GM23338 (cell line): Measurements from ENCODE around the gene SIL1. TPM values are rescaled to one million over a fixed set of nuclear protein-coding genes. Genes with fewer than 3 reads are reported as not detected.

Experiments
- ATAC-seq: fragments of 200-7000 bp; cut with Tn5 transposase; 3 replicates; pipeline ENCODE4 v1.9.1; 2020
- DNase-seq: peaks from one replicate; pipeline ENCODE4 v3.0.0-alpha.2; 2015; ENCODE audit warnings: low spot score
- H2AFZ ChIP-seq: fragments of 200-600 bp; sonication (generic); 2 replicates; pipeline ENCODE4 v1.8.0; 2016; ENCODE audit warnings: antibody characterized with exemption, mild to moderate bottlenecking, moderate library complexity
- H3F3A ChIP-seq: fragments of 200-600 bp; sonication (generic); replicated peaks from 2 replicates; pipeline ENCODE4 v1.8.0; 2017; ENCODE audit warnings: antibody characterized with exemption, mixed run types, low read depth
- H3K27ac ChIP-seq: fragments of 200-600 bp; sonication (generic); 2 replicates; pipeline ENCODE4 v1.6.1; 2016; ENCODE audit warnings: low read depth
- H3K27me3 ChIP-seq: fragments of 200-600 bp; sonication (generic); 2 replicates; pipeline ENCODE4 v1.8.0; 2016; ENCODE audit warnings: mild to moderate bottlenecking, mixed run types, moderate library complexity; ENCODE audit not compliant: insufficient read depth
- H3K36me3 ChIP-seq: fragments of 200-600 bp; sonication (generic); 2 replicates; pipeline ENCODE4 v1.8.0; 2016; ENCODE audit warnings: mild to moderate bottlenecking; ENCODE audit not compliant: insufficient read depth
- H3K4me1 ChIP-seq: fragments of 200-600 bp; sonication (generic); 2 replicates; pipeline ENCODE4 v1.8.0; 2016; ENCODE audit warnings: mild to moderate bottlenecking, moderate library complexity; ENCODE audit not compliant: insufficient read depth
- H3K4me2 ChIP-seq: fragments of 200-600 bp; sonication (generic); 2 replicates; pipeline ENCODE4 v1.7.1; 2017; ENCODE audit warnings: mixed run types
- H3K4me3 ChIP-seq: fragments of 200-600 bp; sonication (generic); 2 replicates; pipeline ENCODE4 v1.6.1; 2016; ENCODE audit warnings: mixed run types
- H3K79me2 ChIP-seq: fragments of 200-600 bp; sonication (generic); replicated peaks from 2 replicates; pipeline ENCODE4 v1.8.0; 2017; ENCODE audit warnings: mild to moderate bottlenecking; ENCODE audit not compliant: insufficient read depth
- H3K9me2 ChIP-seq: fragments of 200-600 bp; sonication (generic); 2 replicates; pipeline ENCODE4 v1.8.0; 2017; ENCODE audit not compliant: insufficient read depth
- H4K20me1 ChIP-seq: fragments of 200-600 bp; sonication (generic); replicated peaks from 2 replicates; pipeline ENCODE4 v1.8.0; 2017; ENCODE audit warnings: mild to moderate bottlenecking; ENCODE audit not compliant: insufficient read depth
- H3K27ac Mint-ChIP-seq: 2 replicates; pipeline ENCODE4 v1.8.0; 2020; ENCODE audit warnings: inconsistent platforms, mild to moderate bottlenecking, moderate library complexity, mixed read lengths
- H3K27me3 Mint-ChIP-seq: 3 replicates; pipeline ENCODE4 v1.8.0; 2022; ENCODE audit warnings: low read depth, mild to moderate bottlenecking, moderate library complexity, mixed read lengths, inconsistent platforms; ENCODE audit not compliant: insufficient read depth, poor library complexity
- H3K36me3 Mint-ChIP-seq: 3 replicates; pipeline ENCODE4 v1.8.0; 2021; ENCODE audit warnings: low read depth, mild to moderate bottlenecking, inconsistent platforms, moderate library complexity, mixed read lengths
- H3K4me1 Mint-ChIP-seq: 3 replicates; pipeline ENCODE4 v1.8.0; 2020; ENCODE audit warnings: mild to moderate bottlenecking, inconsistent platforms, mixed read lengths
- H3K4me3 Mint-ChIP-seq: 3 replicates; pipeline ENCODE4 v1.8.0; 2021; ENCODE audit warnings: moderate library complexity, mild to moderate bottlenecking, inconsistent platforms, mixed read lengths
- H3K9me3 Mint-ChIP-seq: 3 replicates; pipeline ENCODE4 v1.8.0; 2020; ENCODE audit warnings: moderate library complexity, mild to moderate bottlenecking, inconsistent platforms, mixed read lengths
- CREB1 ChIP-seq: fragments of 250-450 bp; sonication (Bioruptor Pico); IDR thresholded peaks from 2 replicates; pipeline ENCODE4 v1.5.0; 2020; ENCODE audit warnings: low read depth, mild to moderate bottlenecking, moderate library complexity
- CTCF ChIP-seq, 2 experiments: fragments of 200-600 bp in 1 of 2; sonication (generic) in 1 of 2; conservative IDR thresholded peaks; 2 replicates each; pipeline versions ENCODE4 v1.5.1 to v1.6.1; 2016 to 2017; ENCODE audit warnings: antibody characterized with exemption in 2 of 2, low read depth in 2 of 2, mild to moderate bottlenecking in 2 of 2, moderate library complexity in 1 of 2
- ETS1 ChIP-seq: IDR thresholded peaks from 2 replicates; pipeline ENCODE4 v1.6.1; 2016; ENCODE audit warnings: antibody characterized with exemption
- EZH2 ChIP-seq: fragments of 200-600 bp; sonication (generic); IDR thresholded peaks from one replicate; pipeline ENCODE4 v1.8.0; 2017; ENCODE audit warnings: antibody characterized with exemption, mild to moderate bottlenecking, low read depth; ENCODE audit not compliant: unreplicated experiment
- EZH2phosphoT487 ChIP-seq: fragments of 200-600 bp; sonication (generic); IDR thresholded peaks from one replicate; pipeline ENCODE4 v1.8.1; 2018; ENCODE audit warnings: antibody characterized with exemption; ENCODE audit not compliant: unreplicated experiment
- JUNB ChIP-seq: IDR thresholded peaks from one replicate; pipeline ENCODE4 v1.6.1; 2016; ENCODE audit warnings: antibody characterized with exemption; ENCODE audit not compliant: unreplicated experiment
- NANOG ChIP-seq: IDR thresholded peaks from 2 replicates; pipeline ENCODE4 v1.6.1; 2016; ENCODE audit warnings: antibody characterized with exemption, borderline replicate concordance
- POLR2AphosphoS5 ChIP-seq: IDR thresholded peaks from 2 replicates; pipeline ENCODE4 v1.6.1; 2016; ENCODE audit warnings: antibody characterized with exemption, low read depth
- REST ChIP-seq: IDR thresholded peaks from one replicate; pipeline ENCODE4 v1.6.1; 2018; ENCODE audit warnings: antibody characterized with exemption; ENCODE audit not compliant: unreplicated experiment
- STAT1 ChIP-seq: IDR thresholded peaks from one replicate; pipeline ENCODE4 v1.6.1; 2016; ENCODE audit warnings: antibody characterized with exemption; ENCODE audit not compliant: unreplicated experiment
- ZNF114 ChIP-seq: fragments of 250-450 bp; sonication (Bioruptor Pico); IDR thresholded peaks from 2 replicates; pipeline ENCODE4 v1.5.0; 2020; ENCODE audit warnings: mild to moderate bottlenecking, moderate library complexity
- ZNF331 ChIP-seq: fragments of 250-450 bp; sonication (Bioruptor Pico); IDR thresholded peaks from 2 replicates; pipeline ENCODE4 v1.5.0; 2020; ENCODE audit warnings: low read depth, mild to moderate bottlenecking, moderate library complexity
- ZNF462 ChIP-seq: fragments of 250-450 bp; sonication (Bioruptor Pico); IDR thresholded peaks from 2 replicates; pipeline ENCODE4 v1.5.0; 2020; ENCODE audit warnings: mild to moderate bottlenecking, moderate library complexity
- polyA plus RNA-seq: library from polyadenylated mRNA; unstranded; fragments of >200 nt; fragmentation: Nextera tagmentation; extraction: Ambion mirVana; gene quantifications from 2 replicates; pipeline ENCODE4 v1.2.1, GENCODE V29; 2016
- total RNA-seq: library from RNA; depleted of rRNA; stranded (reverse); fragments of >200 nt; shearing (Covaris generic); gene quantifications from 2 replicates; pipeline ENCODE4 v1.2.3, GENCODE V29; 2014

The SIL1 gene
- total and polyA plus RNA-seq, 2 experiments from 2014 or later = 5.5 to 5.9 TPM

- Mint-ChIP-seq H3K27ac (no peak overlapping the region), H3K27me3 (peaks cover 11% of the 10 kb centered on the region)
These were observed 1.2 kb upstream of the SIL1 start for GRCh38 chr5:139199321-139199720.

More at GRCh38 chr5:139199321-139199720, 1.2 kb upstream of the SIL1 start:
- no peak overlapping the region; the same call in 1 of the 2 replicates for H2AFZ ChIP-seq
- H3K4me3 Mint-ChIP-seq = no peak overlapping the region
- H3K4me2 ChIP-seq = no peak overlapping the region
- no peak overlapping the region for H3K4me3 ChIP-seq
- no peaks in the 10 kb centered on the region for H3K9me3 Mint-ChIP-seq
- ATAC-seq (no peak), DNase-seq (no peak)
- H3K79me2 ChIP-seq = no peaks in the 10 kb centered on the region; the same call in 1 of the 2 replicates
- peaks cover 9% of the 10 kb centered on the region; the same call in 1 of the 2 replicates for H3F3A ChIP-seq
- no peak for TF ChIP-seq ZNF462 (CRISPR knock-in tag)
- no peak for TF ChIP-seq POLR2AphosphoS5
- TF ChIP-seq CREB1 (CRISPR knock-in tag) = no peak
- TF ChIP-seq REST = no peak
- no peak for TF ChIP-seq ZNF331 (CRISPR knock-in tag)
- no peak for TF ChIP-seq CTCF (conservative IDR thresholded peaks at IDR 0.05; ENCODE audit: low read depth in 2 of 2)
- no peak for TF ChIP-seq EZH2
- no peak for TF ChIP-seq ZNF114 (CRISPR knock-in tag)
- no peak for TF ChIP-seq EZH2phosphoT487
- TF ChIP-seq ETS1 = no peak
- TF ChIP-seq NANOG = no peak
- TF ChIP-seq STAT1 = no peak
- no peak for TF ChIP-seq JUNB
- H3K36me3 Mint-ChIP-seq = peaks cover 3% of the 10 kb centered on the region; the same call in 1 of the 3 replicates
- no peaks in the 10 kb centered on the region for H4K20me1 ChIP-seq
- no peaks in the 10 kb centered on the region for H3K9me2 ChIP-seq
- H3K36me3 ChIP-seq = no peaks in the 10 kb centered on the region
- peaks cover 9% of the 10 kb centered on the region for H3K4me1 Mint-ChIP-seq
- no peaks in the 10 kb centered on the region for H3K27me3 ChIP-seq
- H3K27ac ChIP-seq = no peak overlapping the region
- H3K4me1 ChIP-seq = peaks cover 10% of the 10 kb centered on the region
